Neuronal stem cell (in vitro differentiated cells): ENCODE results near the gene PTPN7.

Experiments used
- DNase-seq: peaks from one replicate; pipeline ENCODE4 v3.0.0-alpha.2; 2013; ENCODE audit warnings: low spot score
- H2AFZ ChIP-seq: one replicate; pipeline ENCODE4 v1.6.1; 2013; ENCODE audit warnings: mild to moderate bottlenecking, low read length, inconsistent platforms
- H2AK5ac ChIP-seq: 2 replicates; pipeline ENCODE4 v1.6.1; 2013; ENCODE audit warnings: low read depth, mild to moderate bottlenecking, inconsistent platforms, low read length, moderate library complexity, mixed read lengths
- H2BK120ac ChIP-seq: 2 replicates; pipeline ENCODE4 v1.6.1; 2013; ENCODE audit warnings: low read depth, mild to moderate bottlenecking, inconsistent platforms, low read length, moderate library complexity, mixed read lengths
- H2BK12ac ChIP-seq: one replicate; pipeline ENCODE4 v1.6.1; 2013; ENCODE audit warnings: low read length, inconsistent platforms
- H2BK15ac ChIP-seq: 2 replicates; pipeline ENCODE4 v1.6.1; 2013; ENCODE audit warnings: mild to moderate bottlenecking, low read length, inconsistent platforms, mixed read lengths
- H2BK5ac ChIP-seq: one replicate; pipeline ENCODE4 v1.6.1; 2013; ENCODE audit warnings: inconsistent platforms, mild to moderate bottlenecking, low read length, moderate library complexity
- H3K14ac ChIP-seq: one replicate; pipeline ENCODE4 v1.6.1; 2013; ENCODE audit warnings: low read length, inconsistent platforms
- H3K18ac ChIP-seq: 2 replicates; pipeline ENCODE4 v1.6.1; 2013; ENCODE audit warnings: low read length, inconsistent platforms
- H3K23ac ChIP-seq: 2 replicates; pipeline ENCODE4 v1.6.1; 2013; ENCODE audit warnings: low read depth, mild to moderate bottlenecking, mixed read lengths, low read length, inconsistent platforms; ENCODE audit not compliant: poor library complexity
- H3K27ac ChIP-seq: replicated peaks from 3 replicates; pipeline ENCODE4 v1.5.1; 2013; ENCODE audit warnings: low read length, inconsistent platforms
- H3K27me3 ChIP-seq, 3 experiments: 2 replicates each; pipeline ENCODE4 v1.6.1; 2013; ENCODE audit warnings: low read length in 3 of 3, mild to moderate bottlenecking in 2 of 3, inconsistent platforms in 1 of 3, low read depth in 1 of 3, mixed read lengths in 1 of 3, moderate library complexity in 1 of 3; ENCODE audit not compliant: control insufficient read depth in 3 of 3, insufficient read depth in 3 of 3
- H3K36me3 ChIP-seq, 2 donors: replicated peaks in 1 of 2; 2 replicates each; pipeline ENCODE4 v1.6.1; 2013; ENCODE audit warnings: low read length in 2 of 2; ENCODE audit not compliant: control insufficient read depth in 2 of 2, insufficient read depth in 2 of 2
- H3K4ac ChIP-seq: 2 replicates; pipeline ENCODE4 v1.6.1; 2013; ENCODE audit warnings: inconsistent platforms, mild to moderate bottlenecking, low read length, moderate library complexity
- H3K4me1 ChIP-seq, 2 donors: 1 replicate in 1 of 2; 2 replicates in 1 of 2; pipeline ENCODE4 v1.6.1; 2013; ENCODE audit warnings: low read length in 2 of 2, low read depth in 1 of 2; ENCODE audit not compliant: control insufficient read depth in 2 of 2, insufficient read depth in 1 of 2
- H3K4me2 ChIP-seq: one replicate; pipeline ENCODE4 v1.6.1; 2013; ENCODE audit warnings: mild to moderate bottlenecking, low read length, inconsistent platforms; ENCODE audit not compliant: insufficient read depth, poor library complexity, severe bottlenecking
- H3K4me3 ChIP-seq, 2 donors: 2 replicates each; pipeline ENCODE4 v1.5.1; 2013; ENCODE audit warnings: low read length in 2 of 2, mild to moderate bottlenecking in 2 of 2, inconsistent platforms in 1 of 2, moderate library complexity in 1 of 2
- H3K79me1 ChIP-seq: one replicate; pipeline ENCODE4 v1.6.1; 2013; ENCODE audit warnings: low read depth, mild to moderate bottlenecking, inconsistent platforms, low read length, moderate library complexity
- H3K9ac ChIP-seq: one replicate; pipeline ENCODE4 v1.6.1; 2013; ENCODE audit warnings: mild to moderate bottlenecking, low read depth, low read length, inconsistent platforms; ENCODE audit not compliant: poor library complexity
- H3K9me3 ChIP-seq, 2 donors: replicated peaks in 1 of 2; 2 replicates each; pipeline versions ENCODE3 to v1.6.1; 2013; ENCODE audit warnings: low read length in 2 of 2, mild to moderate bottlenecking in 2 of 2, inconsistent platforms in 1 of 2, low read depth in 1 of 2, mixed read lengths in 1 of 2, moderate library complexity in 1 of 2; ENCODE audit not compliant: control insufficient read depth in 2 of 2, insufficient read depth in 1 of 2
- H4K8ac ChIP-seq: one replicate; pipeline ENCODE4 v1.6.1; 2013; ENCODE audit warnings: low read depth, mild to moderate bottlenecking, inconsistent platforms, low read length, moderate library complexity
- H4K91ac ChIP-seq: one replicate; pipeline ENCODE4 v1.6.1; 2013; ENCODE audit warnings: low read length, low read depth, mild to moderate bottlenecking, inconsistent platforms; ENCODE audit not compliant: poor library complexity
- WGBS, 2 donors: extraction: QIAGEN DNeasy Blood & Tissue Kit; methylation state at CpG; one replicate each; pipeline ENCODE4 v1.1.7; 2013; ENCODE audit warnings: missing lambda C conversion rate in 2 of 2, mixed read lengths in 1 of 2; ENCODE audit not compliant: insufficient read length in 2 of 2, insufficient replicate concordance in 1 of 2; ENCODE audit errors: extremely low coverage in 2 of 2; 5-methylcytosine and 5-hydroxymethylcytosine counted together

PTPN7 gene

DNA sequence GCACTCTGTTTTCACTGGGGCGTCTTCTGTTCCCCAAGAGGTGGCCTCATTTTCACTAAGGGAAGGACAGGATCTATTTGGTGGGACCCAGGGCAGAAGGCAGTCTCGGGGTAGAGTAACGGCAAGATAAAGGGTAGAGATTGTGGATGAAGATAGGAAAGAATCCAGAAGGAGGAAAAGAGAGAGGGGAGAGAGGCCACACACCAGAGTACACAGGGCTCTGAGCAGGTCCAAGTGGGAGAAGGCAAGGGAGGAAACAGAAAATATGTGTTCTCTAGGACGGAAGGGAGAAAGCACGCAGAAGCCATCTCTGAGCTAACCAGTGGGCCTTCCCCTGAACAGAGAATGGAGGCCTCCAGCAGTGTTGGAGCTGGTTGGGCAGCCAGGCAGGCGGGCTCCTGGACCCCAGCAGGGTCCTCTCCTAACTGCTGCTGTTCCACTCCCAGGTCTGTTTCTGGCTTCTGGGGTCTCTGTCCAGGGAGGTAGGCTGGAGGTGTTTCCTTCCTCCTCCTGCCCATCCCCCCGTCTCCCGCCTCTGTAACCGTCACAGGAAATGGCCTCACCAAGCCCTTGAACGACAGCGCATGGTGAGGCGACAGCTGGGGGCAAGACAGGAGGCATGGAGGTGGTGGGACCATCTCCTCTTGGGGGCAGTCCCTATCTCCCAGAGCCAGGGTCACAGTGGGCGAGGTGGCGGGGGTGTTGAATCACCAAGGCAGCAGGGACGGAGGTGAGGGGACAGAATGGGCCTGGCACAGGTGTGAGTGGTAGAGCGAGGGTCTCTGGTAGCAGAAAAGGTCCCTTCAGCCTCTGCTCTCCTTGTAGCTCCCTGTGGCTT is 649 bp downstream of the PTPN7 start:
- H2AK5ac ChIP-seq = no peak overlapping the region
- no peak overlapping the region for H2BK5ac ChIP-seq
- H3K14ac ChIP-seq = no peak overlapping the region
- peak overlapping the region; percentile 16 for H2BK120ac ChIP-seq
- H4K91ac ChIP-seq = no peak overlapping the region
- H2AFZ ChIP-seq = no peak overlapping the region
- H3K23ac ChIP-seq = no peak overlapping the region
- no peak overlapping the region for H4K8ac ChIP-seq
- H3K27ac ChIP-seq = no peak overlapping the region
- no CpG with 5 or more reads among the region's 16 CpGs for WGBS, 2 donors
- H3K9me3 ChIP-seq = no peaks in the 10 kb centered on the region
- H2BK12ac ChIP-seq = no peak overlapping the region
- H3K4me1 ChIP-seq = peaks cover 10 to 14% of the 10 kb centered on the region in 2 donors
- H3K79me1 ChIP-seq = no peaks in the 10 kb centered on the region
- no peak overlapping the region for H3K4ac ChIP-seq
- no peak overlapping the region for H3K9ac ChIP-seq
- H3K27me3 ChIP-seq = peaks cover 0 to 46% (median 0%) of the 10 kb centered on the region in 3 experiments
- H3K18ac ChIP-seq = no peak overlapping the region
- no peak overlapping the region for H3K4me2 ChIP-seq
- H3K4me3 ChIP-seq = peak overlapping the region in 1 of 2 donors; percentile 36
- DNase-seq = no peak
- no peaks in the 10 kb centered on the region for H3K36me3 ChIP-seq
- H2BK15ac ChIP-seq = no peak overlapping the region

DNA sequence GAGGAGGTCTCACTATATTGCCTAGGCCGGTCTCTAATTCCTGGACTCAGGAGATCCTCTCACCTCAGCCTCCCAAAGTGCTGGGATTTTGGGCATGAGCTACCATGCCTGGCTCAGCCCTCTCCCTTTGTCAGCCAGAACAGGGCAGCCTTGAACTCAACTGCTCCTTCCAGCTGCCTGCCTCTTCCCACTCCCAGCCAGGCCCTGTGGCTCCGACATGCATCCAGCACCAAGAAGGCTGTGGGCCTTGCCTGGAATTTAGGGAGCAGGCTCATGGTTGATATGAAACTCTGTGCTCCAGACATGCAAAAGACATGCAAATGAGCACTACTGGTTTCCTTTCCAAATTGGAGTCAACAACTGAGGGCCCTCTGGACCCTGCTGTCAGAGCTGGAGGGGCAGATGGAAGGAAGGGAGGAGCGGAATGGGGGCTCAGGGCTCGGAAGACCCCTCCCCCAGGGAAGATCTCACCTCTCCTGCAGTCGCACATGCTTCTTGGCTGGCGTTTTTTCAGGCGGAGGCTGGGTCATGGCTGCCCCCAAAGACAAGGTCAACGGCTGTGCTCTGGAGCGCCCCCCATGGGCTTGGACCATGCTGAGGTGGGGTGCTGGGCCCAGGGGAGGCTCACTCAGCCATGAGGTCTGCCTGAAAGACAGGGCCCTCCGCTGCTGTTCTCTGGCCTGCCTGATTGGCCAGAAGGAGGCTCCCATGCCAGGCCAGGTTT is 1.4 kb downstream of the PTPN7 start:
- H3K23ac ChIP-seq = no peak overlapping the region
- H3K9me3 ChIP-seq = no peaks in the 10 kb centered on the region
- no peak overlapping the region for H2BK15ac ChIP-seq
- no peak overlapping the region for H3K9ac ChIP-seq
- no peak overlapping the region for H2BK5ac ChIP-seq
- H2BK120ac ChIP-seq = no peak overlapping the region
- no CpG with 5 or more reads among the region's 10 CpGs for WGBS, 2 donors
- DNase-seq = no peak
- no peak overlapping the region for H2AK5ac ChIP-seq
- H3K4me1 ChIP-seq = peaks cover 10 to 14% of the 10 kb centered on the region in 2 donors
- no peak overlapping the region for H4K8ac ChIP-seq
- H4K91ac ChIP-seq = no peak overlapping the region
- no peaks in the 10 kb centered on the region for H3K79me1 ChIP-seq
- H2BK12ac ChIP-seq = no peak overlapping the region
- peaks cover 0 to 39% (median 0%) of the 10 kb centered on the region in 3 experiments for H3K27me3 ChIP-seq
- no peak overlapping the region for H3K18ac ChIP-seq
- H2AFZ ChIP-seq = no peak overlapping the region
- H3K36me3 ChIP-seq = no peaks in the 10 kb centered on the region
- no peak overlapping the region for H3K4me2 ChIP-seq
- no peak overlapping the region for H3K4ac ChIP-seq
- no peak overlapping the region for H3K14ac ChIP-seq
- H3K4me3 ChIP-seq = no peak overlapping the region
- H3K27ac ChIP-seq = no peak overlapping the region

GRCh38 chr1:202157945-202158344 is 2.5 kb downstream of the PTPN7 start:
- Histone ChIP-seq H2BK5ac (no peak overlapping the region), H2BK12ac (no peak overlapping the region), H2BK120ac (no peak overlapping the region), H3K4me2 (no peak overlapping the region), H2BK15ac (no peak overlapping the region), H3K27me3 (peaks cover 0 to 34% (median 0%) of the 10 kb centered on the region in 3 experiments), H3K36me3 (no peaks in the 10 kb centered on the region), H3K79me1 (no peaks in the 10 kb centered on the region), H2AFZ (no peak overlapping the region), H3K18ac (no peak overlapping the region), H3K27ac (no peak overlapping the region), H3K4me1 (peaks cover 8 to 14% of the 10 kb centered on the region in 2 donors), H3K4ac (no peak overlapping the region), H4K8ac (no peak overlapping the region), H2AK5ac (no peak overlapping the region), H3K9me3 (no peaks in the 10 kb centered on the region), H3K4me3 (no peak overlapping the region), H4K91ac (no peak overlapping the region), H3K14ac (no peak overlapping the region), H3K23ac (no peak overlapping the region), H3K9ac (no peak overlapping the region)
- WGBS, 2 donors = no CpG with 5 or more reads among the region's 10 CpGs
- DNase-seq = no peak

- Histone ChIP-seq H3K14ac (no peak overlapping the region), H2BK120ac (no peak overlapping the region), H2BK5ac (no peak overlapping the region), H3K18ac (peak overlapping the region; percentile 25), H3K23ac (no peak overlapping the region), H3K4me2 (no peak overlapping the region), H2AFZ (no peak overlapping the region), H3K9me3 (no peaks in the 10 kb centered on the region), H2AK5ac (peak overlapping the region; percentile 21), H3K4ac (no peak overlapping the region), H3K4me1 (peaks cover 1 to 9% of the 10 kb centered on the region in 2 donors), H3K9ac (no peak overlapping the region), H3K79me1 (no peaks in the 10 kb centered on the region), H3K27ac (no peak overlapping the region), H3K4me3 (no peak overlapping the region), H3K27me3 (peaks cover 0 to 31% (median 0%) of the 10 kb centered on the region in 3 experiments), H4K8ac (no peak overlapping the region), H4K91ac (no peak overlapping the region), H3K36me3 (no peaks in the 10 kb centered on the region), H2BK15ac (no peak overlapping the region), H2BK12ac (no peak overlapping the region)
- WGBS, 2 donors = no CpG with 5 or more reads among the region's 8 CpGs
- no peak for DNase-seq
Measured at GRCh38 chr1:202156590-202156989, 3.8 kb downstream of the PTPN7 start.
